ENCODE data around the gene KMT2D. TPM values are rescaled to one million over a fixed set of nuclear protein-coding genes. Genes with fewer than 3 reads are reported as not detected.

KMT2D gene
- total RNA-seq, 4 donors from 2014 or later: 29.4 to 67.9 (median 47.9) TPM

DNA sequence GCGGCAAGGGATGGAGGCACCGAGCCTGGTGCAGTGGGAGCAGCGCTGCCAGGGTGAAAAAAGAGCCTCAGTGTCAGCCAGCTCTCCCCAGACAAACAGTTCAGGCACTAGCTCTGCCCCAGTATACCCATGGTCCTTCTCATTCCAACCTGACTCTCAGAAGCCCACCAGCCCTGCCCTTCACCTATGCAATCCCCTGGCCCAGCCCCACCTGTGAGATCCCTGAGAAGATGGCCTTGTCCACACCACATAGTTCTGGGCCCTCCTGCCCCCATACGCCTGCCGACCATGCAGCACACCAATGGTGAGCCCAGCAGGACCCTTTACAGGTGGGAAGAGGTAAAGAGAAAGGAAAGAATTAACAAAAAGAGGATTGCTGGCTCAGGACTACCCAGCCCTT is 6.5 kb downstream of the KMT2D start:
- H3K9me3 ChIP-seq: no peaks in the 10 kb centered on the region
- no peaks in the 10 kb centered on the region for H3K27me3 ChIP-seq
- no peak overlapping the region for H3K4me3 ChIP-seq
- intact Hi-C loops (cut with DNase I): no loop called here
- no peak for DNase-seq
- peaks cover 36 to 65% (median 38%) of the 10 kb centered on the region in 3 donors for H3K4me1 ChIP-seq
- no peak overlapping the region for H3K27ac ChIP-seq
- TF ChIP-seq POLR2A (IDR thresholded peaks at IDR 0.05) (no peak), CTCF (IDR thresholded peaks at IDR 0.05) (no peak)
- WGBS, 2 donors: 90 to 96% methylated on average over 2 to 5 of the region's 5 CpGs
- H3K36me3 ChIP-seq: peaks cover 49 to 63% (median 54%) of the 10 kb centered on the region in 3 donors

DNA sequence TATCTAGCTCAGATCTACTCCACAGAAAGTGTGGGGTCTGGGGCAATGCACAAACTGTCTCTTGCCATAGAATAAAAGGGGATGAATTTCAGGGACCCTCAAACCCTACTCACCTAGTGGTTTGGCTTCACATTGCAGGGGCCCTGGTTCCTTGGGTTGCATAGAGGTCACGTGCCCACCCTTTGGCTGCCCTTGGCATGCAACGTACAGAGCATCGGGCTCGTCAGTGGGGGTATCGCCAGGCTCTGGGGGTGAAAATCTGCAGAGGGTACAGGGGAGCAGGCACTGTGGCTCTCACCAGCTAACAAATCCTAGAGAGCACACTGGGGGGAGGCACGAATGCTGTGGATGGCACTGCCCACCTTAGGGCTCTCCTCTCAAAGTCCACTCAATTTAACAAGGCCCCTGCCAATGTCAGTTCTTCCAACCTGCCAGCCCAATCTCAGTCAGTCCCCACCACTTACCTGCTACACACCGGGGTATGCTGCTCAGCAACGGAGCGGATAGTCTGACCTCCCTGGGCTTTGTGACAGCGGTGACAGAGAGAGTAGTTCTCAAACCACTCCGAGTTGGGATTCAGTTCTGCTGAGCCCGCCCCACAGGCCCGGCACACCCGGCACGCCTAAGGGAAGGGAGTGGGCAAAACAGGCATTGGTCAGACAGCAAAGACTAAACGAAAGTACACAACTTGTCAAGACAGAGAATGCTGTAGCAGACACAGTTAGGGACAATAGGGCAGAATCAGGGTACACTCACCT is 8.0 kb downstream of the KMT2D start:
- no peak overlapping the region for H3K27ac ChIP-seq

GRCh38 chr12:49051777-49052438 is 8.7 kb downstream of the KMT2D start:
- TF ChIP-seq CTCF (IDR thresholded peaks at IDR 0.05): no peak
- TF ChIP-seq POLR2A (IDR thresholded peaks at IDR 0.05): no peak
- Histone ChIP-seq H3K27ac (no peak overlapping the region), H3K36me3 (peaks cover 55 to 85% (median 75%) of the 10 kb centered on the region in 3 donors), H3K9me3 (no peaks in the 10 kb centered on the region), H3K4me3 (no peak overlapping the region), H3K4me1 (peaks cover 17 to 44% (median 20%) of the 10 kb centered on the region in 3 donors), H3K27me3 (no peaks in the 10 kb centered on the region)
- DNase-seq: no peak
- intact Hi-C loops (cut with DNase I): no loop called here
- 84 to 87% methylated on average over 19 to 20 of the region's 20 CpGs for WGBS, 2 donors

More for the DNA sequence above, 8.0 kb downstream of the KMT2D start:
- H3K27me3 ChIP-seq: no peaks in the 10 kb centered on the region
- intact Hi-C loops (cut with DNase I): no loop called here
- no peaks in the 10 kb centered on the region for H3K9me3 ChIP-seq
- H3K4me1 ChIP-seq: peaks cover 24 to 51% (median 27%) of the 10 kb centered on the region in 3 donors
- no peak overlapping the region for H3K4me3 ChIP-seq
- no peak for DNase-seq
- 58 to 82% methylated on average over 7 to 13 of the region's 16 CpGs for WGBS, 2 donors
- H3K36me3 ChIP-seq: peaks cover 55 to 77% (median 68%) of the 10 kb centered on the region in 3 donors
- TF ChIP-seq POLR2A (IDR thresholded peaks at IDR 0.05) (no peak), CTCF (IDR thresholded peaks at IDR 0.05) (no peak)

DNA sequence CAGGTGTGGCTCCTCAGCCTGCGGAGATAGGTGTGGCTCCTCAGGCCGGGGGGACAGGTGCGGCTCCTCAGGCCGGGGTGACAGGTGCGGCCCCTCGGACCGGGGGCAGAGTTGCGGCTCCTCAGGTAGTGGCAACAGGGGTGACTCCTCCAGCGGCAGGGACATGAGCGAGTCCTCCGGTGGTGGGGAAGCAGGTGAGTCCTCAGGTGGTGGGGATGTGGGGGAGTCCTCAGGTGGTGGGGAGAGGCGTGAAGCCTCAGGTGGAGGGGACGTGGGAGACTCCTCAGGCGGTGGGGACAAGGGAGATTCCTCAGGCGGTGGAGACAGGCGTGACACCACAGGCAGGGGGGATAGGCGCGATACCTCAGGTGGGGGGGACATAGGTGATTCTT is 9.2 kb downstream of the KMT2D start:
- intact Hi-C loops (cut with DNase I): no loop called here
- no peaks in the 10 kb centered on the region for H3K9me3 ChIP-seq
- no peak overlapping the region for H3K27ac ChIP-seq
- WGBS, 2 donors: 90 to 92% methylated on average over 9 to 15 of the region's 18 CpGs
- H3K4me3 ChIP-seq: no peak overlapping the region
- peaks cover 57 to 90% (median 80%) of the 10 kb centered on the region in 3 donors for H3K36me3 ChIP-seq
- TF ChIP-seq POLR2A (IDR thresholded peaks at IDR 0.05) (no peak), CTCF (IDR thresholded peaks at IDR 0.05) (no peak)
- DNase-seq: no peak
- no peaks in the 10 kb centered on the region for H3K27me3 ChIP-seq
- peaks cover 12 to 38% (median 14%) of the 10 kb centered on the region in 3 donors for H3K4me1 ChIP-seq
